ENCODE measurements around the gene ENHO.
"Not testable (repeated sequence)": the region's sequence is repeated elsewhere in the genome, so short reads cannot be mapped to it uniquely, and the experiment has no call there.

Gene ENHO

DNA sequence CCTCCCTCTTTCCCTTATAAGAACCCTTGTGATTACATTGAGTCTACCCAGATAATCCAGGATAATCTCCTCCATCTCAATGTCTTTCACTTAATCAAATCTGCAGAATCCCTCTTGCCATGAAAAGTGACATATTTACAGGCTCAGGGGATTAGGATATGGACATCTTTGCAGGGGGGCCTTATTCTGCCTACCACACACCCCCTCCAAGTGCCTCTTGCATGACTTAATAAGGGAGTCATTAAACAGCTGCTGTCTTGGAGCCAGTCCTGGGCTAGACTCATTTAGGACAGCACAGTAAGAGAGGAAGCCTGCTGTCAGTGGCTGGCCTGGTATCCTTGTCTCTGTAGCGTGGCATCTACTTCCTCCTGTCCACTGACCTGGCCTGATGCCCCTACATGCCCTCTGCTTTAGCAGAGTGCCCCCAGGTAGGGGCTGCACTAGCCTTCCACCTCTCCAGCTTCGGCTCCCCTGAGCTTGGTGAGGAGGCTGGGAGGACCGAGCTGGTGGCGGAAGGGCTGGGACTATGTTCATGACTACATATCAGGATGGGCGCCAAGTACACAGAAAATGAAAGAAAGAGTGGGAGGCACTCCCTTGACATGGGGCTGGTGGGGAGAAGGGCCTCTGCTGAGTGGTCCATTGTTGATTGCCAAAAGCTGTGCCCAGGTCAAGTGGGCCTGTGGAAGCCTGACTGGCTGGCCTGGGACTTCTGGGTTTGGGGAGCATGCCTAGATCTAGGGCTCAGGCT is 17.2 kb downstream of the ENHO start:
- DNase-seq = no peak

- no peak for DNase-seq
Measured at GRCh38 chr9:34503406-34503805, 19.4 kb downstream of the ENHO start.

GRCh38 chr9:34502891-34503290 is 19.9 kb downstream of the ENHO start:
- DNase-seq = no peak

GRCh38 chr9:34502471-34502870 is 20.3 kb downstream of the ENHO start:
- DNase-seq = no peak

- no peak for DNase-seq
Measured at GRCh38 chr9:34501889-34502425, 20.8 kb downstream of the ENHO start.

GRCh38 chr9:34501372-34501771 is 21.4 kb downstream of the ENHO start:
- DNase-seq = no peak

GRCh38 chr9:34500623-34501267 is 22.0 kb downstream of the ENHO start:
- peak; percentile 79 for DNase-seq

- DNase-seq = no peak
Measured at GRCh38 chr9:34499076-34499475, 23.7 kb downstream of the ENHO start.

DNA sequence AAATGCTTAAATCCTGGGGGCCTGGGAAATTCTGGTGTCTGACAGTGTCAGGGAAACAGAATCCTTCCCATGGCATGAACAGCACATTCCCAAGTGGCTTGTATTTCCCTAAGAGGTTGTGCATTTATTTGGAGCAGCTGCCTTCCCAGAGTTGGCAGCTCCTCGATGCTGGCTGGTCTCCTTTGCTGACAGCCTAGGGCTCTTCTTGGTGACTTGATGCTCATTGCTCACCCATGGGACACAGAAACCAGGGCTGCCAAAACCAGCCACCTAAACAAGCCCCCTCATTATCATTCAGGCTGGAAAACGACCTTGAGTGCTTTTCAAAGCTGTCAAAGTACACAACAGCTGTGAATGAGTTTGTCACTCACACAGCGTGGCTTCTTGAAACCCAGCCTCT is 24.2 kb downstream of the ENHO start:
- DNase-seq = no peak

DNA sequence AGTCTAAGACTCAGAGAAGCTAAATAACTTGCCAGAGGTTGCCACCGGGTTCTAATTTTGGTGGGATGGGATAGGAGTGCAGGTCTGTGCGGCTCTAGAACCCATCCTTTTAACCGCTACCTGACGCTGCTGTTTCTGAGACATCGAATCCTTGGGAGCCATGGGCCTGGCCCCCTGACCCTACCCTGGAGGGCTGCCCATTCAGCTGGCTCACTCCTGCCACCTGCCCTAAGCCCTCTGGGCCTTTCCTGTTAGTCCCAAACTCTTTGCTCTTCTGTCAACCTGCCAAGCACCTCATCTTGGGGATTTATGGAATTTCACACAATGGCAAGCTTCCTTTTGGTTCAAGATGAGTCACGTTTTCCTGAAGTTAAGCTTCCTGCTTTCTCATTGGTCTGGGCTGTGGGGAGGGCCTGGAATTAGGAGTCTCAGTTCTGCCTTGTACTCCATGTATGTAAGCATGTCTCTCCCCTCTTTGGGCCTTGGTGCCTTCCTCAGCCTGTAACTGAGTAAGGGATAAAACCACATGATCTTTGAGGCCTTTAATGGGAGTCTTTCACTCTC is 26.6 kb downstream of the ENHO start:
- no peak for DNase-seq

GRCh38 chr9:34493972-34494535 is 28.7 kb downstream of the ENHO start:
- no peak for DNase-seq

- no peak for DNase-seq
Measured at GRCh38 chr9:34492051-34492450, 30.7 kb downstream of the ENHO start.

GRCh38 chr9:34491596-34491995 is 31.2 kb downstream of the ENHO start:
- DNase-seq = no peak

DNA sequence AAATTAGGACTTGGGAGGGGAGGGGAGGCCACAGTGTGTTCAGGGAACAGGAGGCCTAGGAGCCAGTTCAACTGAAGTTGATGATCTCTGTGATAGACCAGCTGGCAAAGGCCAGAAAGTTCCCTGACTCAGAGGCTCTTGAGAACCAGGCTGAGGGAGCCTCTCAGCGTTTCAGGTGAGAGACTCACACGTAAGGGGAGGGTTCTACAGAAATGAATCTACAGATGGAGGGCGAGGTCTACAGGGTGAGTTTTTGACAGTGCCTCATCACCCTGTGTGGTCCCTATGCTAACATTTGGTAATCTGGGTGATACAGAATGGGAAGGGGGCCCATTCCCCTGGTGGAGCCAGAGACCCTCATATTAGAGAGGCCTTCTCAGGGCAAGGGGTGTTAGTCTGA is 32.0 kb downstream of the ENHO start:
- no peak for DNase-seq

DNA sequence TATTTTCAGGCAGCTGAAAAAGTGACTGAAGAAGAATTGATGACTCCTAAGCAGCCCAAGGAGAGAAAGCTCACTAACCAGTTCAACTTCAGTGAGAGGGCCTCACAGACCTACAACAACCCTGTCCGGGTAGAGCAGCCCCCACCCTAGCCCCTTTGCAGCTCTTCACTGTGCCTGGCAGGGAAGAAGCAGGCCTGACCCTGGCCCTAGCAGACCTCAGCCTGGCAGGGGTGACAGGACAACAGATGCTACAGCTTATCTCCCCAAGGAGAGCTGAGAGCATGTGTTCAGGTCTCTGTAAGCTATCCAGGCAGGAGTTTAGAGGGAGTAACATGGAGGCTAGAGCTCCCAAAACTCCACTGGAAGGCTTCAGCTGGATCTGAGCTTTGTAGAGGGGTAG is 32.4 kb downstream of the ENHO start:
- DNase-seq = no peak

- no peak for DNase-seq
Measured at GRCh38 chr9:34486572-34486971, 36.2 kb downstream of the ENHO start.

DNA sequence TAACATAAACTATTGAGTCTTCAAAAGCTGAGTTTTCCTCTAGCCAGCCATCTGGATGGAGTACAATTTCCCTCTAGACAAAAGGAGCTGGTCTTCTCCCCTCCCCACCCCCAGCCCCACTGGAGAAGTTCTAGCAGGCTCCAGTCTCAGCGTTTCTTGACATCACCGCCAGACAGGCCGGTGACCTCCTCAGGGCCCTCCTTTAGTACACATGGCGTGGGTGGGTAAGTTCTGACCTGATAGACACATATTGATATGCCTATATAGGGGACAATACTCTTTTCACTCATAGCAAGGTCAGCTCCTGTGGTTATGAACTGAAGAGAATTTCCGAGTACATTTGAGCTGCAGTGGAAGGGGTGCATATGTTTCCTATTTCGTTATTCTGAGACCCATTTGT is 37.0 kb downstream of the ENHO start:
- no peak for DNase-seq

DNA sequence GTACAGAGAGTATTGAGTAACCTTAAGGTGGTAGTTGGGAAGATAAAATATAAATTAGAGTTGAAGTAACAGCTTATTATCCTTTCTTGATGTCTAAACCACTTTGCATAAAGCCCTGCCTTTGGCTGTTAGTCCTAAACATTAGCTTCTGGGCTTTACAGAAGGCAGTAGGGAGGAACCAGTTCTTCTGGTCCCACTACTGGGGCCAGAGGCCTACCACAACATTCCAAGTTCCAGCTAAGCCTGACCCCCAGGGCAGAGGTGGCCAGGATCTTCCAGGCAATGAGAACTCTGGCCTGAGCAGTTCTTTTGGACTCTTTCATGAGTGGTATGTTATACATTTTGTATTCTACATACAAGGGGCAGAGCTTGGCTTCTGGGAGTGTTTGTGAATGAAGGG is 38.1 kb downstream of the ENHO start:
- no peak for DNase-seq

DNA sequence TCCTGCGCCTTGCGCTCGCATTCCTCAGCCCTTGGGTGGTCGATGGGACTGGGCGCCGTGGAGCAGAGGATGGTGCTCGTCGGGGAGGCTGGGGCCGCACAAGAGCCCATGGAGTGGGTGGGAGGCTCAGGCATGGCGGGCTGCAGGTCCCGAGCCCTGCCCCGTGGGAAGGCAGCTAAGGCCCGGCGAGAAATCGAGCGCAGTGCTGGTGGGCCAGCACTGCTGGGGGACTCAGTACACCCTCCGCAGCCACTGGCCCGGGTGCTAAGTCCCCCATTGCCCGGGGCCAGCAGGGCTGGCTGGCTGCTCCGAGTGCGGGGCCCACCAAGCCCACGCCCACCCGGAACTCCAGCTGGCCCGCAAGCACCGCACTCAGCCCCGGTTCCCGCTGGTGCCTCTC is 40.0 kb downstream of the ENHO start:
- not testable (repeated sequence) for DNase-seq

- not testable (repeated sequence) for DNase-seq
Measured at GRCh38 chr9:34481620-34482019, 41.2 kb downstream of the ENHO start.

DNA sequence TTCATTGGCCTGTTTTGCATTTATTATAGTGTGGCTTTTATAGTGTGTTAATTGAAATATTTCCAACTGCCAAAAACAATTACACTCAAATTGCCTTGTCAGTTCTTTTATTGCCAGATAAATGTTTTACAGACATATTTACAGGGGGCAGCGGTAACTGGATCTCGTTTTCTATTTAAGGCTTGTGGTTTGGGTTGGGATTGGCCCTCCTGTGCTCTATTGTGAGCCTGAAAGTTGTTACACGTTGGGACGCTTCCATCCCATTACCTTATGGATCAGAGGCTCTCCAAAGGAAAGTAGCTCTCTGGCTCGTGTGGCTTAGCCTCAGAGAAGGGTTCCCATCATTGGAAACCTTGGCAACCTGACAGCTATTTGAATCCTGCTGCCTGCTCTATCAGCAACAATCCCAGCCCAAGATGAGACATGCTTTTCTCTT is 43.3 kb downstream of the ENHO start:
- no peak for DNase-seq

- no peak for DNase-seq
Measured at GRCh38 chr9:34477541-34477940, 45.2 kb downstream of the ENHO start.

- no peak for DNase-seq
Measured at GRCh38 chr9:34475097-34475496, 47.7 kb downstream of the ENHO start.

All from activated naive CD4-positive, alpha-beta T cell treated with anti-CD3 and anti-CD28 coated beads, Interleukin-2, amount 50 U/mL, for 16 hours (primary cell).